Endothelial cell of umbilical vein (primary cell): ENCODE results near the gene ACVR2A. TPM values are rescaled to one million over a fixed set of nuclear protein-coding genes. Genes with fewer than 3 reads are reported as not detected.

Source experiments
- BruUV-seq: library from RNA; stranded (reverse); fragments of 400-500 nt; replicated peaks from 2 replicates; lab custom pipeline; 2021; lab: Mats Ljungman, UMichigan
- CTCF ChIA-PET: fragments of 300-600, 350-600 bp; sonication (Branson Sonifier 250); formaldehyde crosslinking; loops from one replicate; lab custom pipeline; 2021; ENCODE audit warnings: antibody characterized with exemption, inconsistent platforms; lab: Charles Lee
- POLR2A ChIA-PET: fragments of 300-600, 350-600 bp; sonication (Branson Sonifier 250); formaldehyde crosslinking; loops from one replicate; lab custom pipeline; 2021; ENCODE audit warnings: antibody characterized with exemption, inconsistent platforms; lab: Charles Lee
- DNase-seq: peaks from one replicate; pipeline ENCODE4 v3.0.0-alpha.2; 2011; ENCODE audit warnings: low read depth, low spot score
- FAIRE-seq: peaks from 2 replicates; lab custom pipeline; 2011; peaks lifted over from hg19 to GRCh38; lab: Jason Lieb, UNC
- H2AFZ ChIP-seq: 2 replicates; pipeline ENCODE4 v1.6.0; 2012; ENCODE audit warnings: low read depth, low read length, control low read depth, inconsistent platforms
- H3K27ac ChIP-seq: 2 replicates; pipeline ENCODE4 v1.5.1; 2011; ENCODE audit warnings: low read depth, mild to moderate bottlenecking, control low read depth, low read length, moderate library complexity; ENCODE audit not compliant: insufficient read depth
- H3K27me3 ChIP-seq, 2 experiments: 2 replicates each; pipeline versions ENCODE4 v1.6.0 to v1.6.1; 2011; ENCODE audit warnings: low read length in 2 of 2, mixed read lengths in 1 of 2; ENCODE audit not compliant: control insufficient read depth in 2 of 2, insufficient read depth in 2 of 2
- H3K36me3 ChIP-seq, 2 experiments: 2 replicates in 1 of 2; 3 replicates in 1 of 2; pipeline ENCODE4 v1.5.1; 2011; ENCODE audit warnings: low read length in 2 of 2, mild to moderate bottlenecking in 1 of 2, moderate library complexity in 1 of 2; ENCODE audit not compliant: control insufficient read depth in 2 of 2, insufficient read depth in 2 of 2; ENCODE audit errors: extremely low read depth in 1 of 2
- H3K4me1 ChIP-seq: 3 replicates; pipeline ENCODE4 v1.5.1; 2011; ENCODE audit warnings: mild to moderate bottlenecking, low read length; ENCODE audit not compliant: control insufficient read depth, insufficient read depth; ENCODE audit errors: extremely low read depth
- H3K4me2 ChIP-seq: 2 replicates; pipeline ENCODE4 v1.6.1; 2011; ENCODE audit warnings: low read length, control low read depth, mixed read lengths; ENCODE audit not compliant: insufficient read depth
- H3K4me3 ChIP-seq, 3 experiments: fragments of 200-600 bp in 1 of 3; sonication (generic), shearing (Covaris generic) in 1 of 3; replicated peaks in 1 of 3; 2 replicates each; pipeline ENCODE4 v1.5.1; 2011 to 2016; ENCODE audit warnings: control low read depth in 3 of 3, low read length in 3 of 3, mild to moderate bottlenecking in 2 of 3, inconsistent platforms in 1 of 3, low read depth in 1 of 3, moderate library complexity in 1 of 3; ENCODE audit not compliant: insufficient read depth in 1 of 3
- H3K79me2 ChIP-seq: 2 replicates; pipeline ENCODE4 v1.6.0; 2012; ENCODE audit warnings: low read length, inconsistent platforms; ENCODE audit not compliant: control insufficient read depth, insufficient read depth
- H3K9ac ChIP-seq: replicated peaks from 2 replicates; pipeline ENCODE3; 2011; ENCODE audit warnings: low read length, control low read depth; ENCODE audit not compliant: insufficient read depth; ENCODE audit errors: extremely low read depth
- H3K9me1 ChIP-seq: replicated peaks from 3 replicates; pipeline ENCODE4 v1.6.0; 2011; ENCODE audit warnings: mild to moderate bottlenecking, low read length; ENCODE audit not compliant: control insufficient read depth, insufficient read depth; ENCODE audit errors: extremely low read depth
- H3K9me3 ChIP-seq: replicated peaks from 2 replicates; pipeline ENCODE4 v1.5.1; 2012; ENCODE audit warnings: low read length, inconsistent platforms; ENCODE audit not compliant: control insufficient read depth, insufficient read depth
- H4K20me1 ChIP-seq: replicated peaks from 2 replicates; pipeline ENCODE3; 2011; ENCODE audit warnings: mild to moderate bottlenecking, low read length; ENCODE audit not compliant: control insufficient read depth, insufficient read depth; ENCODE audit errors: extremely low read depth
- EZH2 ChIP-seq: IDR thresholded peaks from 2 replicates; pipeline ENCODE4 v1.6.1; 2012; ENCODE audit warnings: borderline replicate concordance, low read depth, mild to moderate bottlenecking, moderate library complexity, low read length, inconsistent platforms; ENCODE audit not compliant: severe bottlenecking
- FOS ChIP-seq: IDR thresholded peaks from 2 replicates; pipeline ENCODE4 v1.6.1; 2011; ENCODE audit warnings: mild to moderate bottlenecking, low read length, moderate library complexity, borderline replicate concordance; ENCODE audit not compliant: insufficient read depth
- GATA2 ChIP-seq: IDR thresholded peaks from 2 replicates; pipeline ENCODE4 v1.7.0; 2011; ENCODE audit warnings: low read depth, mild to moderate bottlenecking, moderate library complexity, mixed read lengths, low read length; ENCODE audit not compliant: insufficient read length, insufficient read depth
- JUN ChIP-seq: IDR thresholded peaks from 2 replicates; pipeline ENCODE4 v1.6.1; 2011; ENCODE audit warnings: borderline replicate concordance, low read depth; ENCODE audit not compliant: insufficient read length, insufficient read depth
- MYC ChIP-seq: IDR thresholded peaks from one replicate; pipeline ENCODE4 v1.6.1; 2011; ENCODE audit warnings: mild to moderate bottlenecking, low read depth, low read length
- POLR2A ChIP-seq: IDR thresholded peaks from 2 replicates; pipeline ENCODE4 v1.6.1; 2012; ENCODE audit warnings: low read depth, mild to moderate bottlenecking, control low read depth, low read length
- POLR2AphosphoS5 ChIP-seq: IDR thresholded peaks from 2 replicates; pipeline ENCODE4 v1.6.1; 2012; ENCODE audit warnings: low read depth, mild to moderate bottlenecking, control low read depth, low read length, moderate library complexity; ENCODE audit not compliant: insufficient read depth
- dilution Hi-C: fragments of 300-500 bp; cut with MboI; formaldehyde crosslinking; loops from one replicate; pipeline ENCODE4 v1.15.0; 2019; ENCODE audit warnings: low sequenced_read_pairs; ENCODE audit not compliant: extremely low pct_ligation_motif_present
- intact Hi-C: fragments of 100-400 bp; cut with micrococcal nuclease; formaldehyde crosslinking; loops from one replicate; pipeline ENCODE4 v1.10.0; 2022
- polyA plus RNA-seq, 4 experiments: library from polyadenylated mRNA; depleted of rRNA in 3 of 4; stranded (reverse) in 3 of 4; unstranded in 1 of 4; fragments of >200 nt; gene quantifications; 2 replicates each; pipeline versions ENCODE4 v1.2.1 to v1.2.3, GENCODE V29; 2011 to 2012; ENCODE audit warnings: missing spikeins in 1 of 4
- total RNA-seq: library from RNA; stranded (reverse); gene quantifications from 2 replicates; pipeline ENCODE4 v1.2.3, GENCODE V29; 2021
- TF ChIP-seq, protein P1 (sequence below), 2 donors: IDR thresholded peaks; 1 replicate in 1 of 2; 2 replicates in 1 of 2; pipeline ENCODE4 v1.5.1; 2011; ENCODE audit warnings: low read length in 2 of 2, mild to moderate bottlenecking in 2 of 2, moderate library complexity in 2 of 2, control low read depth in 1 of 2, inconsistent platforms in 1 of 2, low read depth in 1 of 2; ENCODE audit not compliant: insufficient read depth in 1 of 2; ENCODE audit errors: extremely low read depth in 1 of 2
- TF ChIP-seq, protein P2 (sequence below): IDR thresholded peaks from 2 replicates; pipeline ENCODE4 v1.6.1; 2011; ENCODE audit not compliant: insufficient read depth, insufficient read length

ACVR2A gene
- total and polyA plus RNA-seq, 2 donors (not counting 3 experiments of a cell fraction or from before 2014, with no cell fraction given) = 1.7 to 7.9 TPM

DNA sequence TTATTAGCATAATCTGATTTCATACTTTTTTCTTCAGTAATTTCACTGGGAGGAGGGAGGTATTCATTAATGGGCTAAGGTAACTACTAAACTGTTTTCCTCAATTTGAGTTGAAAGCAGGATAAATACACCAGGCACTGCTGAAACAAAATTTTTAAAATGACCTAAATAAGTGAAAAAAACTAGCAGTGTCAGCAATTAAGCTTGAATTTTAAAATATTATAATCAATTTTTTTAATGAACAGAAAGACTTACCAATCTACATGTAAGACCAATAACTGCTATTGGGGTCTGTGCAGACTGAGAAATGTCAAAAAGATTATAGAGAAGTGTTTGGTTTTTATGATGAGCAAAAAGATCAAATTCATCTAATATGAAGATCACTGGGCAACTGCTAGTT is 107.3 kb downstream of the ACVR2A start:
- FAIRE-seq (no peak), DNase-seq (no peak)
- no peaks in the 10 kb centered on the region for H3K9me3 ChIP-seq
- H3K79me2 ChIP-seq = no peaks in the 10 kb centered on the region
- ChIA-PET POLR2A (no interaction called here), CTCF (no interaction called here)
- no peak overlapping the region for H3K4me2 ChIP-seq
- H4K20me1 ChIP-seq = no peaks in the 10 kb centered on the region
- TF ChIP-seq FOS = no peak
- TF ChIP-seq POLR2AphosphoS5 = no peak
- TF ChIP-seq, protein P1, sequence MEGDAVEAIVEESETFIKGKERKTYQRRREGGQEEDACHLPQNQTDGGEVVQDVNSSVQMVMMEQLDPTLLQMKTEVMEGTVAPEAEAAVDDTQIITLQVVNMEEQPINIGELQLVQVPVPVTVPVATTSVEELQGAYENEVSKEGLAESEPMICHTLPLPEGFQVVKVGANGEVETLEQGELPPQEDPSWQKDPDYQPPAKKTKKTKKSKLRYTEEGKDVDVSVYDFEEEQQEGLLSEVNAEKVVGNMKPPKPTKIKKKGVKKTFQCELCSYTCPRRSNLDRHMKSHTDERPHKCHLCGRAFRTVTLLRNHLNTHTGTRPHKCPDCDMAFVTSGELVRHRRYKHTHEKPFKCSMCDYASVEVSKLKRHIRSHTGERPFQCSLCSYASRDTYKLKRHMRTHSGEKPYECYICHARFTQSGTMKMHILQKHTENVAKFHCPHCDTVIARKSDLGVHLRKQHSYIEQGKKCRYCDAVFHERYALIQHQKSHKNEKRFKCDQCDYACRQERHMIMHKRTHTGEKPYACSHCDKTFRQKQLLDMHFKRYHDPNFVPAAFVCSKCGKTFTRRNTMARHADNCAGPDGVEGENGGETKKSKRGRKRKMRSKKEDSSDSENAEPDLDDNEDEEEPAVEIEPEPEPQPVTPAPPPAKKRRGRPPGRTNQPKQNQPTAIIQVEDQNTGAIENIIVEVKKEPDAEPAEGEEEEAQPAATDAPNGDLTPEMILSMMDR (IDR thresholded peaks at IDR 0.05; ENCODE audit: extremely low read depth in 1 of 2, insufficient read depth in 1 of 2, low read depth in 1 of 2, low read length in 2 of 2) = no peak
- TF ChIP-seq POLR2A = no peak
- TF ChIP-seq GATA2 = no peak
- TF ChIP-seq, protein P2, sequence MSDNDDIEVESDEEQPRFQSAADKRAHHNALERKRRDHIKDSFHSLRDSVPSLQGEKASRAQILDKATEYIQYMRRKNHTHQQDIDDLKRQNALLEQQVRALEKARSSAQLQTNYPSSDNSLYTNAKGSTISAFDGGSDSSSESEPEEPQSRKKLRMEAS = no peak
- dilution Hi-C loops (no loop called here), intact Hi-C loops (no loop called here)
- no peak overlapping the region for H2AFZ ChIP-seq
- no peaks in the 10 kb centered on the region for H3K36me3 ChIP-seq
- no peak overlapping the region for H3K9ac ChIP-seq
- H3K4me1 ChIP-seq = no peaks in the 10 kb centered on the region
- no TSS peak for BruUV-seq
- no peak overlapping the region for H3K4me3 ChIP-seq
- H3K9me1 ChIP-seq = no peaks in the 10 kb centered on the region
- H3K27me3 ChIP-seq = no peaks in the 10 kb centered on the region
- no peak overlapping the region for H3K27ac ChIP-seq

DNA sequence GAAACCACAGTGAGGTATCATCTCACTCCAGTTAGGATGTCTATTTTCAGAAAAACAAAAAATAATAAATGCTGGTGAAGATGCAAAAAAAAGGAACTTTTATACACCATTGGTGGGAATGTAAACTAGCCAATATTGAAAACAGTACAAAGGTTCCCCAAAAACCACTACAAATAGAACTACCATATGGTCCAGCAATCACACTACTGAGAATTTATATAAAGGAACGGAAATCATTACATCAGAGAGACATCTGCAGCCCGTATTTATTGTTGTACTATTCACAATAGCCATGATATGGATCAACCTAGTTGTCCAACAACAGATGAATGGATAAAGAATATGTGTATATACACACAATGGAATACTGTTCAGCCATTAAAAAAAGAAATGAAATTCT is 123.7 kb downstream of the ACVR2A start:
- no peak for DNase-seq
- Histone ChIP-seq H3K27me3 (no peaks in the 10 kb centered on the region), H4K20me1 (no peaks in the 10 kb centered on the region), H3K9me1 (no peaks in the 10 kb centered on the region), H3K4me1 (no peaks in the 10 kb centered on the region), H3K4me3 (no peak overlapping the region), H2AFZ (no peak overlapping the region), H3K9ac (no peak overlapping the region), H3K79me2 (no peaks in the 10 kb centered on the region), H3K4me2 (no peak overlapping the region), H3K27ac (no peak overlapping the region), H3K36me3 (no peaks in the 10 kb centered on the region), H3K9me3 (no peaks in the 10 kb centered on the region)
- CTCF ChIA-PET = no interaction called here
- intact Hi-C loops = no loop called here
- dilution Hi-C loops = no loop called here
- POLR2A ChIA-PET = no interaction called here
- no TSS peak for BruUV-seq
- no peak for TF ChIP-seq EZH2
- no peak for TF ChIP-seq POLR2A
- no peak for TF ChIP-seq POLR2AphosphoS5
- no peak for TF ChIP-seq GATA2
- TF ChIP-seq MYC = no peak
- TF ChIP-seq, protein P2 = no peak
- TF ChIP-seq, protein P1 (IDR thresholded peaks at IDR 0.05; ENCODE audit: extremely low read depth in 1 of 2, insufficient read depth in 1 of 2, low read depth in 1 of 2, low read length in 2 of 2) = no peak
- TF ChIP-seq FOS = no peak
- TF ChIP-seq JUN = no peak
- FAIRE-seq = no peak
